Loucy (cell line): Measurements from ENCODE around the gene RET.

Experiments used
- EZH2phosphoT487 ChIP-seq: fragments of 200-600 bp; IDR thresholded peaks from 2 replicates; pipeline ENCODE4 v1.6.1; 2018; ENCODE audit warnings: antibody characterized with exemption, mild to moderate bottlenecking, moderate library complexity, borderline replicate concordance
- TF ChIP-seq, protein P1 (sequence below): fragments of 200-600 bp; sonication (generic); conservative IDR thresholded peaks from 2 replicates; pipeline ENCODE4 v1.5.1; 2014; ENCODE audit warnings: mild to moderate bottlenecking, antibody characterized with exemption, low read length

GRCh38 chr10:43155221-43155620, 78.4 kb downstream of the RET start:
- TF ChIP-seq, protein P1, sequence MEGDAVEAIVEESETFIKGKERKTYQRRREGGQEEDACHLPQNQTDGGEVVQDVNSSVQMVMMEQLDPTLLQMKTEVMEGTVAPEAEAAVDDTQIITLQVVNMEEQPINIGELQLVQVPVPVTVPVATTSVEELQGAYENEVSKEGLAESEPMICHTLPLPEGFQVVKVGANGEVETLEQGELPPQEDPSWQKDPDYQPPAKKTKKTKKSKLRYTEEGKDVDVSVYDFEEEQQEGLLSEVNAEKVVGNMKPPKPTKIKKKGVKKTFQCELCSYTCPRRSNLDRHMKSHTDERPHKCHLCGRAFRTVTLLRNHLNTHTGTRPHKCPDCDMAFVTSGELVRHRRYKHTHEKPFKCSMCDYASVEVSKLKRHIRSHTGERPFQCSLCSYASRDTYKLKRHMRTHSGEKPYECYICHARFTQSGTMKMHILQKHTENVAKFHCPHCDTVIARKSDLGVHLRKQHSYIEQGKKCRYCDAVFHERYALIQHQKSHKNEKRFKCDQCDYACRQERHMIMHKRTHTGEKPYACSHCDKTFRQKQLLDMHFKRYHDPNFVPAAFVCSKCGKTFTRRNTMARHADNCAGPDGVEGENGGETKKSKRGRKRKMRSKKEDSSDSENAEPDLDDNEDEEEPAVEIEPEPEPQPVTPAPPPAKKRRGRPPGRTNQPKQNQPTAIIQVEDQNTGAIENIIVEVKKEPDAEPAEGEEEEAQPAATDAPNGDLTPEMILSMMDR, result no peak
- no peak for TF ChIP-seq EZH2phosphoT487
